Fibroblast of skin of scalp (primary cell): ENCODE measurements around the gene SPATA6L.
"Not testable (repeated sequence)": the region's sequence is repeated elsewhere in the genome, so short reads cannot be mapped to it uniquely, and the experiment has no call there.

Source experiments
- DNase-seq: peaks from one replicate; pipeline ENCODE4 v3.0.0-alpha.2; 2013

SPATA6L gene

GRCh38 chr9:4674783-4675182, 8.5 kb upstream of the SPATA6L start:
- peak; percentile 91 for DNase-seq

DNA sequence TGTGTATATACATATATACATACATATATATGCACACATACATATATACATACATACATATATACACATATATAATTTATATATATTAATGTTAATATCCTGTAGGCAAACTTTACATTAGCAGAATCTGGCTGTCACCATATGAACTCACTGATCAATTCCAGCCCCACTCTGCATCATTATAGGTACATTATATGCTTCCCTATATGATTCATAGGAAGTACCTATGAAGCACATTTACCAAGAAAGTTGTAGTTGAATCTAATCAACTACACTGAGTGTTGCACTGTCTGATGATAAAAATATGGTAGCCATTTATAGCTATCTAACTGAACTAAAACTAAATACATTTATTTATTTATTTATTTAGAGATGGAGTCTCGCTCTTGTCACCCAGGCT, 5.5 kb upstream of the SPATA6L start:
- no peak for DNase-seq

DNA sequence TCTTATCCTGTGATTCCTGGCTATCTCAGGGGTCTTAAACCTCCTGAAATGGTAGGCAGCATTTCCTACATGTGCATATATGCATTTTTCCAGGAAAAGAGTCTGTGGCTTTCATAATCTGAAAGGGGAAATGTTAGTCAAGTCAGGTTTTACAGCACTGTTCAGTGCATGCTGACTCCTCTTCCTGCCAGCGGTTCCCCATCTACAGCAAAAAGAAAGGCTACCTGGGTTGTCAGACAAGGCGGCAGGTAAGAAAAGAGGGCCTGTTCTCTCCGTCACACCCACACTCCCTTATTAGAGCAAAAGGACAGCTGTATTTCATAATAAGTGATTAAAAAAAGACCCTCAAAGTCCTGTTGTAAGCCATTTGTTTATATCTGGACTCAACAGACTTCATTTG, 4.3 kb upstream of the SPATA6L start:
- no peak for DNase-seq

DNA sequence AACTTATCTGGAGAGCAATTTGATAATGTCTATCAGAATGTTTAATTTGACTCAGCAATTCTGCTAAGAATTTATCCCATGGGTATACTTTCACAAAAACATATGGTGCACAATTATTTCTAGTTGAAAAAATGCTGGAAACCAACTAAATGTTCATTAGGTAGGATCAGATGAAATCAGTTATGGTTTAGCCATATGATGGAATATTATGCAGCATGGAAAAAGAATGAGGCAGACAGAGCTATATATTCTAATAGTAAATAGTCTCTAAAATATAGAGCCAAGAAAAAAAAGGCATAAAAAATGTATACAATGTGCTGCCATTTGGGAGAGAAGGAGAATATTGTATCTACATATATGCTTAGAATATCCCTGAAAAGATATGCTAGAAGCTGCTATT, 3.6 kb upstream of the SPATA6L start:
- DNase-seq: no peak

DNA sequence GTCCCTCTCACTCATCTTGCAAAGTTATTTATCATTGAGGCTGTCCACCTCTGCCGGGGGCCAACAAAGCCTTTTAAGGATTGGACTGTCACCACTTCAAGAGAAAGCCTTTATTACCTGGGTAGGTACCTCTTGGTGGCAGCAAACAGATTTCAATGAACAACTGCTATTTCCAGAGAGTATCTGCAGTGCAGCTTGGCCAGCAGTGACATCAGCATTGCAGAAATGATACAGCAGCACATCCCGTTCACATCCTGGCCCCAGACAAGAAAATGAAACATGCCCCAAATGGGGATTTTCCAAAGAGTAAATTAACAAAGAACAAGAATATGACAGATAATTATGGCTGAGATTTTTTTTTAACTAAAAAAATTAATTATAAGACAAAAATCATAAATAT, 2.3 kb upstream of the SPATA6L start:
- DNase-seq: no peak

- DNase-seq: no peak
Observed at GRCh38 chr9:4667681-4668080, 1.4 kb upstream of the SPATA6L start.

DNA sequence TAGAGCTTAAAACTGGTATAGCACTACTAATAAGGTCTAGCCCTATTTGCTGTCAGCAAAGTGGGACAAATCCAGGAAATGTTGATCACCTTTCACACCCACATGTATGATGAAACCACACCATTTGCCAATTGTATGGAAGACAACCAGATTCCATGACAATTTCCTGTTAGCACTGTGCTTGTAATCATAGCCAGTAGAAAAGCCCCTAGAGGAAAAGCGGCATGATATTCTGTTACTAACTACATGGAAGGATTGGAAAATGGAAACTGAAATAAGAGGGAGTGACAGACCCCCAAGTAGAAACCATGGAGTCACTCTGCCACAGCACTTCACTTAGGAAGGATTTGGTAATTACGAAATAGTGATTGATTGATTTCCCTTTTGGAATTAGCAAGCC, 923 bp downstream of the SPATA6L start:
- DNase-seq: no peak

GRCh38 chr9:4663956-4664355, 2.3 kb downstream of the SPATA6L start:
- no peak for DNase-seq

- no peak for DNase-seq
Observed at GRCh38 chr9:4662989-4663792, 3.1 kb downstream of the SPATA6L start.

- DNase-seq: peak; percentile 78
Observed at GRCh38 chr9:4662108-4662988, 3.9 kb downstream of the SPATA6L start, which contains the start of gene PLPP6. Gene PLPP6, plus strand, starts transcription at chr9:4662294. Its CDS starts 82 bp downstream, at chr9:4662376.

DNA sequence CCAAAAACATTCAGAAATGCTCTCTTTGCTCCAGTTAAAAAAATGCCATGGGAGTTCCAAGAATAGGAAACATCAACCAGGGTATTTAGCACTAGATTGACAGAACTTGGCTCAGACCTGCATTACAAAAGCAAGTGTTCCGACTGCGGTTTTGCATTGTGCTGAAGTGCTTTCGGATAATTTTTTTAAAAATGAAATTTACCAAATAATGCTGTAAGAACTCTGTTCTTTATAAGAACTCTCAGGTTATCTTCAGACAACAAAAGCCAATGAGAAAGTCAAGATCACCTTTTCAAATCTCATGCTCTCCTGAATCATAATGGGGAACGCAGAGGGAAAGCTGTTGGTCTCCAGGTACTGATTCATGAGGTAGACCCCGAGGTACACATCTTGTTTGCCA, 4.7 kb downstream of the SPATA6L start:
- no peak for DNase-seq

- peak; percentile 33 for DNase-seq
Observed at GRCh38 chr9:4661165-4661564, 5.1 kb downstream of the SPATA6L start.

DNA sequence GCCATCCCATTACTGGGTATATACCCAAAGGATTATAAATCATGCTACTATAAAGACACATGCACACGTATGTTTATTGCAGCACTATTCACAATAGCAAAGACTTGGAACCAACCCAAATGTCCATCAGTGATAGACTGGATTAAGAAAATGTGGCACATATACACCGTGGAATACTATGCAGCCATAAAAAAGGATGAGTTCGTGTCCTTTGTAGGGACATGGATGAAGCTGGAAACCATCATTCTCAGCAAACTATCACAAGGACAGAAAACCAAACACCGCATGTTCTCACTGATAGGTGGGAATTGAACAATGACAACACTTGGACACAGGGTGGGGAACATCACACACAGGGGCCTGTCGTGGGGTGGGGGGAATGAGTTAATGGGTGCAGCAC, 5.6 kb downstream of the SPATA6L start:
- not testable (repeated sequence) for DNase-seq

DNA sequence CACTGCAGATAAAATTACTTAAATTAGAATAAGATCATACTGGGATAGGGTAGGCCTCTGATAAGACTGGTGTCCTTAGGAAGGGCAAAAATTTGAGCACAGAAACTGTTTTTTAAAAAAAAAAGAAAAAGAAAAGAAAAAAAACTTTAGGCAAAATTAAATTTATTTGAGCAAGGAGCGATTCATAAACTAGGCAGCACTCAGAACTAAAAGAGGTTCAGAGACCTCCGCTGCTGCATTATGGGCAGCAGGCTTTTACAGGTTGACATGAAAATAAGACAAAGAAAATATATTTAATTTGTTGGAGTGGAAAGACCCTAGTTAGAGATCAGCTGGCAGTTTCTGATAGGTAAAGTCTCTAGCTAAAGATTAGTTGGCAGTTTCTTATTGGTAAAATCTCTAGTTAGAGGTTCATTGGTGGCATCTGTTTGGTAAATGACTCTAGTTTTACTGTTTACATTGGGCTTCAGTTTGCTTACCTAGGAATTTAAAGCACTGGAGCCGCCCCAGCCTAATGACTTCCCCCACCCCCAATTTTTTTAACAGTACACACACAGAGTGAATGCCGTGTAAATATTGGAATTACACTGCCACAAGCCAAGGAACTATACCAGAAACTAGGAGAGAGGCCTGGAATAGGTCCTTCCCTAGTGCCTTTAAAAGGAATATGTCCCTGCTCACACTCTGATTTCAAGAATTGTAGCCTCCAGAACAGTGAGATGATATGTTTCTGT, 8.7 kb downstream of the SPATA6L start:
- no peak for DNase-seq

- DNase-seq: no peak
Observed at GRCh38 chr9:4656621-4657020, 9.7 kb downstream of the SPATA6L start.

GRCh38 chr9:4656196-4656595, 10.1 kb downstream of the SPATA6L start:
- not testable (repeated sequence) for DNase-seq

- DNase-seq: no peak
Observed at GRCh38 chr9:4654538-4654937, 11.7 kb downstream of the SPATA6L start.

GRCh38 chr9:4654084-4654483, 12.2 kb downstream of the SPATA6L start:
- no peak for DNase-seq

- no peak for DNase-seq
Observed at GRCh38 chr9:4642351-4642750, 23.9 kb downstream of the SPATA6L start.

DNA sequence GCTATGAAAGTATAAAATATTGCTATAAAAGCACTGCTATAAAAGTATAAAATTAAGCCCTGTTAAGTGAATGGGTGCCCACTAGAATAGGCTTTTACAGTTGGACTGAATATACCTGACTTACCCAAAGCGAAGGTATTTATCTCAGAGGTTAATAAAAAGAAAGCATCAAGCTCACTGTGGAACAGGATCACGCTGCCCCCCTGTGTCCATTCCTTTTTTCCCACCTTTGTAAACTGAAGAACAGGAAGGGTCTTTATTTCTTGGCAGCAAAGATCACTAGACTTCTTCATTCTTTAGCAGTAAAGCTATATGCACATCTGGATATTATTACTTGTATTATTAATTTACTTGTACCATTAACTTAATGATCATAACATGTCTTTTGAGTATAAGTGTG, 26.3 kb downstream of the SPATA6L start:
- peak; percentile 6 for DNase-seq

DNA sequence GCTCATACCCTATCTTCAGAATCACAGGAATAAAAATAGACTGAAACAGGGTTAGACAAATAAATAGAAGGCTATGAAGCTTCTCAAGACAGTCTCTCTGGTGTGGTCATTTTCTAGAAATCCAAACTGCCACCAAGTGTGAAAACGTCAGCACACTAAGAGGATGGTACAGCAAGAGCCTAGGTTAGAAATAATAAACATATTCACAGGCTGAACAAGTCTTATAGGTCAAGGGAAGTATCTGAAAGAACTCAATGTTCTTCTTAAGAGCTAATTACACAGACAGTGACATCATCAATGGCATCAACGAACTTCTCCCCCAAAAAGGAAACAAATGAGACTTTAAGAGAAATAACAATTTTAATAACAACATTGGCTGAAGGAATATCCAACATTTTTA, 26.9 kb downstream of the SPATA6L start:
- no peak for DNase-seq

GRCh38 chr9:4638968-4639367, 27.3 kb downstream of the SPATA6L start:
- DNase-seq: no peak

DNA sequence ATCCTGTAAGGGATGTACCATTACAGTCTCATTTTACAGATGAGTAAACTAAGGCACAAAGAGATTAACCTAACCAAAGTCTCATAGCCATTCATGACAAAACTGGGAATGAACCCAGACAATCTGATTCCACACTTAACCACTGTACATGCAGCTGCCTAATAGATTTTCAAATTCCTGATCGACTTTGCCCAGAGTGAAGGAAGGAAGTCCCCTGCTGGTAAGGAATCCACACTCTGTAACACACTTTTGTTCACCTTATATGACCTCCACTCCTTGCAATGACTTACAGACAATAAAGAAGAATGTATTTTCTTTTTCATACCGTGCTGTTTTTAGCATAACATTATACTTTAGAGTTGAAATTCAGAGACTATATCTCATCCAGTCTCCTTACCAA, 35.4 kb downstream of the SPATA6L start:
- DNase-seq: peak; percentile 46
